Measurements from ENCODE around the gene ELOVL1.
A peak's percentile ranks its signal among the peaks of the same experiment; 100 is the strongest.

GRCh38 chr1:43358746-43359693, 8.8 kb downstream of the ELOVL1 start, which contains the start of gene CDC20:
- TF ChIP-seq POLR2A (IDR thresholded peaks at IDR 0.05) (peak in 1 of 3 donors; percentile 3), CTCF (IDR thresholded peaks at IDR 0.05) (no peak)
